Esophagus muscularis mucosa (tissue), 4 donors: ENCODE results near the gene AFF3.

Experiments used
- CTCF ChIP-seq, 3 experiments: fragments of 200-600 bp in 2 of 3; fragments of 450-650 bp in 1 of 3; sonication (generic) in 2 of 3; IDR thresholded peaks; one replicate each; pipeline ENCODE4 v1.5.1; 2017 to 2019; ENCODE audit warnings: antibody characterized with exemption in 3 of 3, mild to moderate bottlenecking in 2 of 3, moderate library complexity in 1 of 3
- EP300 ChIP-seq: sonication (generic); formaldehyde crosslinking; IDR thresholded peaks from one replicate; pipeline ENCODE4 v1.6.1; 2017; ENCODE audit warnings: antibody characterized with exemption
- POLR2A ChIP-seq: fragments of 450-650 bp; IDR thresholded peaks from one replicate; pipeline ENCODE4 v1.6.1; 2017; ENCODE audit warnings: antibody characterized with exemption, moderate library complexity, mild to moderate bottlenecking, low read depth
- POLR2AphosphoS5 ChIP-seq, 2 donors: sonication (generic); formaldehyde crosslinking; IDR thresholded peaks; one replicate each; pipeline ENCODE4 v1.6.1; 2017; ENCODE audit warnings: antibody characterized with exemption in 2 of 2

GRCh38 chr2:100179806-100180205 is 37.4 kb upstream of the AFF3 start:
- TF ChIP-seq CTCF (IDR thresholded peaks at IDR 0.05) (no peak), EP300 (no peak), POLR2A (no peak), POLR2AphosphoS5 (IDR thresholded peaks at IDR 0.05) (no peak)
